GM12878 (cell line): ENCODE measurements around the gene ZNF688.

Experiments
- BACH1 ChIP-seq: fragments of 450-650 bp; IDR thresholded peaks from 2 replicates; pipeline ENCODE4 v1.6.1; 2017; ENCODE audit warnings: mild to moderate bottlenecking, borderline replicate concordance
- BMI1 ChIP-seq: fragments of 450-650 bp; IDR thresholded peaks from 2 replicates; pipeline ENCODE4 v1.6.1; 2016; ENCODE audit warnings: mild to moderate bottlenecking, moderate library complexity, borderline replicate concordance
- CBFB ChIP-seq: IDR thresholded peaks from 2 replicates; pipeline ENCODE4 v1.6.1; 2016; ENCODE audit warnings: antibody characterized with exemption, low read depth
- CTCF ChIP-seq, 3 experiments: IDR thresholded peaks in 2 of 3; conservative IDR thresholded peaks in 1 of 3; 2 replicates each; pipeline ENCODE4 v1.5.1; 2011; ENCODE audit warnings: low read depth in 3 of 3, low read length in 3 of 3, mild to moderate bottlenecking in 3 of 3, control low read depth in 2 of 3, moderate library complexity in 2 of 3, inconsistent platforms in 1 of 3, mixed read lengths in 1 of 3; ENCODE audit not compliant: control insufficient read depth in 2 of 3, insufficient read depth in 1 of 3; ENCODE audit errors: extremely low read depth in 1 of 3
- FOXM1 ChIP-seq: IDR thresholded peaks from 2 replicates; pipeline ENCODE4 v1.6.1; 2012; ENCODE audit warnings: low read depth, mild to moderate bottlenecking, inconsistent platforms, low read length, moderate library complexity
- LARP7 ChIP-seq: fragments of 450-650 bp; IDR thresholded peaks from 2 replicates; pipeline ENCODE4 v1.6.1; 2017; ENCODE audit warnings: mild to moderate bottlenecking
- RCOR1 ChIP-seq: conservative IDR thresholded peaks from 2 replicates; pipeline ENCODE4 v1.6.1; 2012; ENCODE audit warnings: low read depth, low read length, improper control_type of control experiment
- SP1 ChIP-seq: IDR thresholded peaks from one replicate; pipeline ENCODE4 v1.6.1; 2011; ENCODE audit warnings: low read depth, low read length
- SUPT20H ChIP-seq: IDR thresholded peaks from 2 replicates; pipeline ENCODE4 v1.6.1; 2011; ENCODE audit warnings: low read depth, mild to moderate bottlenecking, low read length, moderate library complexity, borderline replicate concordance; ENCODE audit not compliant: control insufficient read depth
- YY1 ChIP-seq: IDR thresholded peaks from 2 replicates; pipeline ENCODE4 v1.6.1; 2011; ENCODE audit warnings: low read depth, mild to moderate bottlenecking, low read length
- ZNF207 ChIP-seq: fragments of 450-650 bp; IDR thresholded peaks from 2 replicates; pipeline ENCODE4 v1.6.1; 2014; ENCODE audit warnings: antibody characterized with exemption, mild to moderate bottlenecking, borderline replicate concordance
- TF ChIP-seq, protein P1 (sequence below): fragments of 450-650 bp; IDR thresholded peaks from 2 replicates; pipeline ENCODE4 v1.6.1; 2016; ENCODE audit warnings: mild to moderate bottlenecking
- TF ChIP-seq, protein P2 (sequence below): IDR thresholded peaks from 2 replicates; pipeline ENCODE4 v1.6.1; 2011; ENCODE audit warnings: borderline replicate concordance, low read depth, mild to moderate bottlenecking, moderate library complexity, mixed read lengths, low read length; ENCODE audit not compliant: insufficient read depth; ENCODE audit errors: extremely low read length
- TF ChIP-seq, protein P3 (sequence below): fragments of 450-650 bp; IDR thresholded peaks from 2 replicates; pipeline ENCODE4 v1.6.1; 2016; ENCODE audit warnings: mild to moderate bottlenecking, moderate library complexity, borderline replicate concordance

GRCh38 chr16:30566531-30566930 lies 5.0 kb downstream of the ZNF688 start:
- TF ChIP-seq CBFB (no peak), SUPT20H (no peak), ZNF207 (no peak), BACH1 (no peak), YY1 (no peak), FOXM1 (no peak), LARP7 (no peak), BMI1 (no peak), RCOR1 (no peak), CTCF (IDR thresholded peaks at IDR 0.05 in 2 of 3, conservative IDR thresholded peaks at IDR 0.05 in 1 of 3; ENCODE audit: control insufficient read depth in 2 of 3, extremely low read depth in 1 of 3, insufficient read depth in 1 of 3, low read depth in 3 of 3, low read length in 3 of 3) (no peak), SP1 (no peak)
- TF ChIP-seq, protein P1, sequence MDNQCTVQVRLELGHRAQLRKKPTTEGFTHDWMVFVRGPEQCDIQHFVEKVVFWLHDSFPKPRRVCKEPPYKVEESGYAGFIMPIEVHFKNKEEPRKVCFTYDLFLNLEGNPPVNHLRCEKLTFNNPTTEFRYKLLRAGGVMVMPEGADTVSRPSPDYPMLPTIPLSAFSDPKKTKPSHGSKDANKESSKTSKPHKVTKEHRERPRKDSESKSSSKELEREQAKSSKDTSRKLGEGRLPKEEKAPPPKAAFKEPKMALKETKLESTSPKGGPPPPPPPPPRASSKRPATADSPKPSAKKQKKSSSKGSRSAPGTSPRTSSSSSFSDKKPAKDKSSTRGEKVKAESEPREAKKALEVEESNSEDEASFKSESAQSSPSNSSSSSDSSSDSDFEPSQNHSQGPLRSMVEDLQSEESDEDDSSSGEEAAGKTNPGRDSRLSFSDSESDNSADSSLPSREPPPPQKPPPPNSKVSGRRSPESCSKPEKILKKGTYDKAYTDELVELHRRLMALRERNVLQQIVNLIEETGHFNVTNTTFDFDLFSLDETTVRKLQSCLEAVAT, result no peak
- TF ChIP-seq, protein P2, sequence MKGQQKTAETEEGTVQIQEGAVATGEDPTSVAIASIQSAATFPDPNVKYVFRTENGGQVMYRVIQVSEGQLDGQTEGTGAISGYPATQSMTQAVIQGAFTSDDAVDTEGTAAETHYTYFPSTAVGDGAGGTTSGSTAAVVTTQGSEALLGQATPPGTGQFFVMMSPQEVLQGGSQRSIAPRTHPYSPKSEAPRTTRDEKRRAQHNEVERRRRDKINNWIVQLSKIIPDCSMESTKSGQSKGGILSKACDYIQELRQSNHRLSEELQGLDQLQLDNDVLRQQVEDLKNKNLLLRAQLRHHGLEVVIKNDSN, result no peak
- TF ChIP-seq, protein P3, sequence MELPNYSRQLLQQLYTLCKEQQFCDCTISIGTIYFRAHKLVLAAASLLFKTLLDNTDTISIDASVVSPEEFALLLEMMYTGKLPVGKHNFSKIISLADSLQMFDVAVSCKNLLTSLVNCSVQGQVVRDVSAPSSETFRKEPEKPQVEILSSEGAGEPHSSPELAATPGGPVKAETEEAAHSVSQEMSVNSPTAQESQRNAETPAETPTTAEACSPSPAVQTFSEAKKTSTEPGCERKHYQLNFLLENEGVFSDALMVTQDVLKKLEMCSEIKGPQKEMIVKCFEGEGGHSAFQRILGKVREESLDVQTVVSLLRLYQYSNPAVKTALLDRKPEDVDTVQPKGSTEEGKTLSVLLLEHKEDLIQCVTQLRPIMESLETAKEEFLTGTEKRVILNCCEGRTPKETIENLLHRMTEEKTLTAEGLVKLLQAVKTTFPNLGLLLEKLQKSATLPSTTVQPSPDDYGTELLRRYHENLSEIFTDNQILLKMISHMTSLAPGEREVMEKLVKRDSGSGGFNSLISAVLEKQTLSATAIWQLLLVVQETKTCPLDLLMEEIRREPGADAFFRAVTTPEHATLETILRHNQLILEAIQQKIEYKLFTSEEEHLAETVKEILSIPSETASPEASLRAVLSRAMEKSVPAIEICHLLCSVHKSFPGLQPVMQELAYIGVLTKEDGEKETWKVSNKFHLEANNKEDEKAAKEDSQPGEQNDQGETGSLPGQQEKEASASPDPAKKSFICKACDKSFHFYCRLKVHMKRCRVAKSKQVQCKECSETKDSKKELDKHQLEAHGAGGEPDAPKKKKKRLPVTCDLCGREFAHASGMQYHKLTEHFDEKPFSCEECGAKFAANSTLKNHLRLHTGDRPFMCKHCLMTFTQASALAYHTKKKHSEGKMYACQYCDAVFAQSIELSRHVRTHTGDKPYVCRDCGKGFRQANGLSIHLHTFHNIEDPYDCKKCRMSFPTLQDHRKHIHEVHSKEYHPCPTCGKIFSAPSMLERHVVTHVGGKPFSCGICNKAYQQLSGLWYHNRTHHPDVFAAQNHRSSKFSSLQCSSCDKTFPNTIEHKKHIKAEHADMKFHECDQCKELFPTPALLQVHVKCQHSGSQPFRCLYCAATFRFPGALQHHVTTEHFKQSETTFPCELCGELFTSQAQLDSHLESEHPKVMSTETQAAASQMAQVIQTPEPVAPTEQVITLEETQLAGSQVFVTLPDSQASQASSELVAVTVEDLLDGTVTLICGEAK, result no peak
